Sciatic nerve (tissue), 2 donors: ENCODE data around the gene CARD9. TPM values are rescaled to one million over a fixed set of nuclear protein-coding genes. Genes with fewer than 3 reads are reported as not detected.

Experiments used
- ATAC-seq: fragments of 200-7000 bp; cut with Tn5 transposase; one replicate; pipeline ENCODE4 v1.9.1; 2020; ENCODE audit warnings: mild to moderate bottlenecking, moderate library complexity
- DNase-seq: peaks from one replicate; pipeline ENCODE4 v3.0.0-alpha.2; 2020; ENCODE audit warnings: low spot score
- intact Hi-C: fragments of 100-400 bp; cut with DNase I; formaldehyde crosslinking; loops from one replicate; pipeline ENCODE4 v1.14.2; 2022
- total RNA-seq: library from RNA; stranded (reverse); fragmentation: NEBNext Ultra II Directional; extraction: Animal tissue kit (Norgen Biotek cat#: 25700); gene quantifications from one replicate; pipeline ENCODE4 v1.2.1, GENCODE V29; 2021
- donor health status: DM: no; HTN: no; CAD: no.
- donor health status: DM: no; HTN: no; CAD: no.

The CARD9 gene
- total RNA-seq, 1 donor from 2014 or later: 4.0 TPM

- ATAC-seq: no peak
- DNase-seq: no peak
- intact Hi-C loops: no loop called here
These were observed 12.5 kb upstream of the CARD9 start for GRCh38 chr9:136386018-136386417.

GRCh38 chr9:136385015-136385414 lies 11.5 kb upstream of the CARD9 start:
- ATAC-seq (no peak), DNase-seq (no peak)
- intact Hi-C loops: no loop called here

- ATAC-seq (no peak), DNase-seq (no peak)
- intact Hi-C loops: no loop called here
These were observed 10.0 kb upstream of the CARD9 start for GRCh38 chr9:136383436-136383835.

- ATAC-seq (no peak), DNase-seq (no peak)
- intact Hi-C loops: no loop called here
These were observed 8.6 kb upstream of the CARD9 start for GRCh38 chr9:136381966-136382513.

- intact Hi-C loops: no loop called here
- no peak for DNase-seq
- ATAC-seq: no peak
These were observed 7.8 kb upstream of the CARD9 start for GRCh38 chr9:136381311-136381710.

GRCh38 chr9:136380381-136380780 lies 6.9 kb upstream of the CARD9 start:
- ATAC-seq (no peak), DNase-seq (no peak)
- intact Hi-C loops: no loop called here

GRCh38 chr9:136379891-136380290 lies 6.4 kb upstream of the CARD9 start:
- DNase-seq (no peak), ATAC-seq (no peak)
- intact Hi-C loops: no loop called here

- intact Hi-C loops: no loop called here
- DNase-seq (no peak), ATAC-seq (no peak)
These were observed 5.9 kb upstream of the CARD9 start for GRCh38 chr9:136379401-136379800.

GRCh38 chr9:136379003-136379287 lies 5.5 kb upstream of the CARD9 start:
- no peak for DNase-seq
- intact Hi-C loops: no loop called here
- no peak for ATAC-seq

- no peak for ATAC-seq
- intact Hi-C loops: no loop called here
- DNase-seq: no peak
These were observed 4.9 kb upstream of the CARD9 start for GRCh38 chr9:136378170-136379002.

GRCh38 chr9:136377341-136378169 lies 4.1 kb upstream of the CARD9 start:
- ATAC-seq: no peak
- DNase-seq: no peak
- intact Hi-C loops: no loop called here

GRCh38 chr9:136376457-136376856 lies 3.0 kb upstream of the CARD9 start:
- DNase-seq (no peak), ATAC-seq (no peak)
- intact Hi-C loops: no loop called here

- ATAC-seq (no peak), DNase-seq (no peak)
- intact Hi-C loops: no loop called here
These were observed 1.6 kb upstream of the CARD9 start for GRCh38 chr9:136375096-136375495.

- no peak for ATAC-seq
These were observed 710 bp upstream of the CARD9 start for GRCh38 chr9:136374183-136374575.

GRCh38 chr9:136372561-136373299 lies 739 bp downstream of the CARD9 start:
- intact Hi-C loops: no loop called here
- DNase-seq: peak; percentile 82
- peak; percentile 91 for ATAC-seq

More at GRCh38 chr9:136374183-136374575, 710 bp upstream of the CARD9 start:
- no peak for DNase-seq
- intact Hi-C loops: no loop called here

- intact Hi-C loops: no loop called here
- no peak for DNase-seq
- ATAC-seq: peak; percentile 3
These were observed 1.5 kb downstream of the CARD9 start for GRCh38 chr9:136372006-136372405.

- intact Hi-C loops: no loop called here
- ATAC-seq (no peak), DNase-seq (no peak)
These were observed 2.0 kb downstream of the CARD9 start for GRCh38 chr9:136371533-136371880.

- intact Hi-C loops: no loop called here
- ATAC-seq (no peak), DNase-seq (no peak)
These were observed 2.6 kb downstream of the CARD9 start for GRCh38 chr9:136370687-136371532.

GRCh38 chr9:136370037-136370436 lies 3.4 kb downstream of the CARD9 start:
- DNase-seq: no peak
- intact Hi-C loops: no loop called here

More at GRCh38 chr9:136370037-136370436, 3.4 kb downstream of the CARD9 start:
- ATAC-seq: no peak
